DOHH2 (cell line): ENCODE measurements around the gene MTOR.

Experiments used
- EZH2phosphoT487 ChIP-seq: fragments of 200-600 bp; sonication (generic); IDR thresholded peaks from 2 replicates; pipeline ENCODE4 v1.6.1; 2017; ENCODE audit warnings: borderline replicate concordance, mild to moderate bottlenecking, antibody characterized with exemption, low read length, moderate library complexity, mixed read lengths
- TF ChIP-seq, protein P1 (sequence below): fragments of 200-600 bp; sonication (generic); IDR thresholded peaks from one replicate; pipeline ENCODE4 v1.5.1; 2014; ENCODE audit warnings: antibody characterized with exemption, mild to moderate bottlenecking, low read depth, low read length; ENCODE audit not compliant: poor library complexity, severe bottlenecking

DNA sequence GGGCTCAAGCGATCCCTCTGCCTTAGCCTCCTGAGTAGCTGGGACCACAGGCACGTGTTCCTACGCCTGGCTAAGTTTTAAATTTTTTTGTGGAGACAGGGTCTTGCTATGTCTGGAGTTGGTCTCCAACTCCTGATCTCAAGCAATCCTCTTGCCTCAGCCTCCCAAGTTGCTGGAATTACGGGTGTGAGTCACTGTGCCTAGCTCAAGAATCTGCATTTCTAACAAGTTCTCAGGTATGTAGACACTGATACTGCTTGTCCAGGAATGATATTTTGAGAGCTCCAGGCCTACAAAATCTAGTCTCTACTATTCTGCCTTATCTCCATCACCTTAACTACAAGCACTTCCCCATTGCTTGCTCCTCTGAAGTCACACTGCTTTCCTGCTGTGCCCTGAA, 50.9 kb downstream of the MTOR start:
- TF ChIP-seq EZH2phosphoT487 = no peak
- TF ChIP-seq, protein P1, sequence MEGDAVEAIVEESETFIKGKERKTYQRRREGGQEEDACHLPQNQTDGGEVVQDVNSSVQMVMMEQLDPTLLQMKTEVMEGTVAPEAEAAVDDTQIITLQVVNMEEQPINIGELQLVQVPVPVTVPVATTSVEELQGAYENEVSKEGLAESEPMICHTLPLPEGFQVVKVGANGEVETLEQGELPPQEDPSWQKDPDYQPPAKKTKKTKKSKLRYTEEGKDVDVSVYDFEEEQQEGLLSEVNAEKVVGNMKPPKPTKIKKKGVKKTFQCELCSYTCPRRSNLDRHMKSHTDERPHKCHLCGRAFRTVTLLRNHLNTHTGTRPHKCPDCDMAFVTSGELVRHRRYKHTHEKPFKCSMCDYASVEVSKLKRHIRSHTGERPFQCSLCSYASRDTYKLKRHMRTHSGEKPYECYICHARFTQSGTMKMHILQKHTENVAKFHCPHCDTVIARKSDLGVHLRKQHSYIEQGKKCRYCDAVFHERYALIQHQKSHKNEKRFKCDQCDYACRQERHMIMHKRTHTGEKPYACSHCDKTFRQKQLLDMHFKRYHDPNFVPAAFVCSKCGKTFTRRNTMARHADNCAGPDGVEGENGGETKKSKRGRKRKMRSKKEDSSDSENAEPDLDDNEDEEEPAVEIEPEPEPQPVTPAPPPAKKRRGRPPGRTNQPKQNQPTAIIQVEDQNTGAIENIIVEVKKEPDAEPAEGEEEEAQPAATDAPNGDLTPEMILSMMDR = no peak
